GM12801 (cell line): ENCODE data around the gene ZCCHC4.

ENCODE experiments used
- TF ChIP-seq, protein P1 (sequence below): IDR thresholded peaks from one replicate; pipeline ENCODE4 v1.5.1; 2011; ENCODE audit warnings: control low read depth; ENCODE audit not compliant: insufficient read length; ENCODE audit errors: extremely low read depth

Gene ZCCHC4

DNA sequence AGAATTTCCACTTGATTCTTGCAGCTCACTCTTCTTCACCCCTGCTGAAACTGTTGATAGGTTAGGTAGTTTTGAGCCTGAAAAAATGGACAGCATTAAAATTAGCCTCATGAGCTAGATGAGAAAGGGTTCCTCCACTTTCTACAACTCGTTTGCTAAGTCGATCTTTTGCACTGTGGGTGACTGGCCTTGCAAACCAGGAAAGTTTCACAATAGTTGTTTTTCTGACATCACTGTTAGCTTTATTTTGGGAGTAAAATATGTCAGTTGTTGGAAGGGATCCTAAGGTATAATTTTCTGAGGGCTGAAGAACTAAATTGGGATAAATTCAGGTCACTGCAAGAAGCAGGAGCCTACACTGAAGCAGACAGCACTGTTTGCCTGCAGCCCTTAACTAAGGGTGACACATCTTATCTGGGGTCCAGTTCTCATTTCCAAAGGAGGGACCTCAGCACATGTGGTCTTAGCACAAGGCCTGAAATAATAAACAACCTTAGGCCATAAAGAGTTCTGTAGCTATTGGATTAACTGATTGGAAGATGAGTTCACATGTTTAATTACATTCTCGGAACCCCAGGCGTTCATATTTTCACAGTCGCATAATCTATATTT is 93.6 kb downstream of the ZCCHC4 start:
- TF ChIP-seq, protein P1, sequence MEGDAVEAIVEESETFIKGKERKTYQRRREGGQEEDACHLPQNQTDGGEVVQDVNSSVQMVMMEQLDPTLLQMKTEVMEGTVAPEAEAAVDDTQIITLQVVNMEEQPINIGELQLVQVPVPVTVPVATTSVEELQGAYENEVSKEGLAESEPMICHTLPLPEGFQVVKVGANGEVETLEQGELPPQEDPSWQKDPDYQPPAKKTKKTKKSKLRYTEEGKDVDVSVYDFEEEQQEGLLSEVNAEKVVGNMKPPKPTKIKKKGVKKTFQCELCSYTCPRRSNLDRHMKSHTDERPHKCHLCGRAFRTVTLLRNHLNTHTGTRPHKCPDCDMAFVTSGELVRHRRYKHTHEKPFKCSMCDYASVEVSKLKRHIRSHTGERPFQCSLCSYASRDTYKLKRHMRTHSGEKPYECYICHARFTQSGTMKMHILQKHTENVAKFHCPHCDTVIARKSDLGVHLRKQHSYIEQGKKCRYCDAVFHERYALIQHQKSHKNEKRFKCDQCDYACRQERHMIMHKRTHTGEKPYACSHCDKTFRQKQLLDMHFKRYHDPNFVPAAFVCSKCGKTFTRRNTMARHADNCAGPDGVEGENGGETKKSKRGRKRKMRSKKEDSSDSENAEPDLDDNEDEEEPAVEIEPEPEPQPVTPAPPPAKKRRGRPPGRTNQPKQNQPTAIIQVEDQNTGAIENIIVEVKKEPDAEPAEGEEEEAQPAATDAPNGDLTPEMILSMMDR, result no peak

DNA sequence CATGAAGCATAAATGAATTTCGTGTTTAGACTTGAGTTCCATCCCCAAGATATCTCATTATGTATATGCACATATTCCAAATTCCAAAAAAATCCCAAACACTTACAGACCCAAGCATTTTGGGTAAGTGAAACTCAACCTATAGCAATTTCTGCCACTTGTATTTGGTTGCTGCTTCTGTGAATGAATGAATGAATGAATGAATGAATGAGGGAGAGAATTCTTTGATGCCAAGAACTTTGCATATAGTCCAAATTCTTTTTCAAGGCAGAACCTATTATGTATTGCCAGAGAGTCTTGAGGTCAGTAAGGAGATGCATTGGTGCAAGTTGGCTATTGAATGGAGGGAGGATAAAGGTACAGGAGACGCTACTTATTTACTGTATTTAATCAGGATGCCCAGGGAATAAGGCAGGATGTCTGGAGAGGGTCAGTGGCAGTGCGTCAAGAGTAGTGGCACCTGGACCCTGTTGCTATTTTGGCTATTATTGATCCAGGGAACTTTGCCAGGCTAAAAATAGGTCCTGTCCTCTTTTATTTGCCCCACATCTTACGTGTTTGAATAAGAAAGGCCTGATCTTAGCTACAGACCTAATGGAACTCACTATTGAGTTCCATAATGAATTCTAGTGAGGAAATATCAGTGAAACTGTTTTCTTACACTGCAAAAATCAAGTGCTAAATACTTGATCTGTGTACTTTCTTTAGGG is 98.4 kb downstream of the ZCCHC4 start:
- TF ChIP-seq, protein P1, result no peak

DNA sequence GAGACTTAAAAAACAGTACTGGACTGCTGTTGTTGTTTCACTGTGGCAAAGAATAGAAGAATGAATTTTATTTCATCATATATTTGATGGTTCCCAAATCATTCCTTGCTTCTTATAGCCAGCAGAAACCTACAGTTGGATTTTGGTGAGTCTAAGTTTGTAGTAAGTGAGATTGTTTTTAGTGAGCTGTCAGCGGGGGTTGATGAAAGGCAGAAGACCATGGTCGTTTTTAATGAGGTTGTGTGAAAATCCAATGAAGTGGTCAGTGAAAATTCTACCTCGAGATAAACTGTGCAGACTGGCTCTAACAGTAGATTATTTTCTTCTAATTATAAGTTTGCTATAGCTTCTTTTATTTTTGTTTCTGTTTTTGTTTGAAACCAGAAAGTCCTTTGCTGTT is 100.7 kb downstream of the ZCCHC4 start:
- TF ChIP-seq, protein P1, result no peak

DNA sequence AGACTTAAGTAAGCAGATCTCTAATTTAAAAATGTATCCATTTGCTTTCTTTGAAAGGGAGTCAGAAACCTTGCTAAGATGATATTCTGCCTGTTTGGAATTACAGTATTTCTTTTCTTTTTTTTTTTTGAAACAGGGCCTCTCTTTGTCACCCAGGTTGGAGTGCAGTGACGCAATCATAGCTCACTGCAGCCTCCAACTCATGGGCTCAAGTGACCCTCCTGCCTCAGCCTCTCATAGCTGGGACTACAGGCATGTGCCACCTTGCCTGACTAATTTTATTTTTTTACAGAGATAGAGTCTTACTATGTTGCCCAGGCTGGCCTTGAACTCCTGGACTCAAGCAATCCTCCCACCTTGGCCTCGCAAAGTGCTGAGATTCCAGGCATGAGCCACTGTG is 104.4 kb downstream of the ZCCHC4 start:
- TF ChIP-seq, protein P1, result no peak
